OCI-LY1 (cell line): ENCODE data around the gene ERLIN1.

Source experiments
- H2AFZ ChIP-seq: fragments of 200-600 bp; sonication (generic), shearing (Covaris generic); 2 replicates; pipeline ENCODE4 v1.6.0; 2014; ENCODE audit warnings: antibody characterized with exemption, mild to moderate bottlenecking, low read length
- H3F3A ChIP-seq: fragments of 200-600 bp; sonication (generic), shearing (Covaris generic); 2 replicates; pipeline ENCODE4 v1.6.0; 2014; ENCODE audit warnings: mild to moderate bottlenecking, antibody characterized with exemption, low read length, moderate library complexity; ENCODE audit not compliant: insufficient read depth
- H3K27ac ChIP-seq: fragments of 200-600 bp; sonication (generic); 2 replicates; pipeline ENCODE4 v1.5.1; 2014; ENCODE audit warnings: low read length, mixed run types, mild to moderate bottlenecking, low read depth; ENCODE audit not compliant: poor library complexity, severe bottlenecking
- H3K27me3 ChIP-seq: fragments of 200-600 bp; sonication (generic); 2 replicates; pipeline ENCODE4 v1.6.0; 2014; ENCODE audit warnings: antibody characterized with exemption, mild to moderate bottlenecking, low read length, moderate library complexity; ENCODE audit not compliant: insufficient read depth
- H3K36me3 ChIP-seq: fragments of 200-600 bp; sonication (generic); 2 replicates; pipeline ENCODE4 v1.6.1; 2014; ENCODE audit warnings: mild to moderate bottlenecking, antibody characterized with exemption, low read length, moderate library complexity, mixed read lengths; ENCODE audit not compliant: insufficient read depth
- H3K4me1 ChIP-seq: fragments of 200-600 bp; sonication (generic); 2 replicates; pipeline ENCODE4 v1.5.1; 2014; ENCODE audit warnings: mild to moderate bottlenecking, low read length, moderate library complexity; ENCODE audit not compliant: insufficient read depth, severe bottlenecking
- H3K4me2 ChIP-seq: fragments of 200-600 bp; sonication (generic), shearing (Covaris generic); 2 replicates; pipeline ENCODE4 v1.6.1; 2014; ENCODE audit warnings: low read length
- H3K4me3 ChIP-seq: fragments of 200-600 bp; sonication (generic); 2 replicates; pipeline ENCODE4 v1.5.1; 2014; ENCODE audit warnings: low read length, low read depth, mild to moderate bottlenecking, mixed read lengths; ENCODE audit not compliant: poor library complexity, severe bottlenecking
- H3K79me2 ChIP-seq: fragments of 200-600 bp; shearing (Covaris generic); 2 replicates; pipeline ENCODE4 v1.6.1; 2016; ENCODE audit warnings: mixed run types, low read length, mixed read lengths; ENCODE audit not compliant: insufficient read depth
- H3K9ac ChIP-seq: fragments of 200-600 bp; sonication (generic), shearing (Covaris generic); 2 replicates; pipeline ENCODE4 v1.6.1; 2014; ENCODE audit warnings: mild to moderate bottlenecking, low read length, mixed read lengths
- H3K9me2 ChIP-seq: fragments of 200-600 bp; sonication (generic), shearing (Covaris generic); 2 replicates; pipeline ENCODE4 v1.6.1; 2014; ENCODE audit warnings: low read depth, mild to moderate bottlenecking, low read length, mixed read lengths
- H3K9me3 ChIP-seq: fragments of 200-600 bp; shearing (Covaris generic); 2 replicates; pipeline ENCODE4 v1.6.1; 2014; ENCODE audit warnings: low read length, mixed read lengths
- H4K20me1 ChIP-seq: fragments of 200-600 bp; sonication (generic), shearing (Covaris generic); 2 replicates; pipeline ENCODE4 v1.6.0; 2016; ENCODE audit warnings: mild to moderate bottlenecking, low read length; ENCODE audit not compliant: insufficient read depth
- CTCF ChIP-seq: fragments of 200-600 bp; sonication (generic), shearing (Covaris generic); IDR thresholded peaks from 2 replicates; pipeline ENCODE4 v1.5.1; 2017; ENCODE audit warnings: mild to moderate bottlenecking, antibody characterized with exemption, low read length, moderate library complexity, mixed read lengths
- EZH2 ChIP-seq: fragments of 200-600 bp; sonication (generic), shearing (Covaris generic); IDR thresholded peaks from 2 replicates; pipeline ENCODE4 v1.8.0; 2017; ENCODE audit warnings: borderline replicate concordance, mixed run types, mild to moderate bottlenecking, antibody characterized with exemption, low read length, moderate library complexity, mixed read lengths

Gene ERLIN1

GRCh38 chr10:100185364-100186252, at the start of gene ERLIN1:
ERLIN1 (minus strand) TSS chr10:100186029; CDS start chr10:100185626, 403 bp downstream.
- Histone ChIP-seq H2AFZ (0 out of 2 replicates have a peak within 1 kb of the TSS, but pooled peaks have one; percentile 7), H3K27ac (peak within 1 kb of the TSS; percentile 73), H3F3A (no peaks in the 10 kb centered on the region), H3K27me3 (no peaks in the 10 kb centered on the region), H3K9me2 (no peaks in the 10 kb centered on the region), H3K9ac (peak within 1 kb of the TSS; percentile 100), H3K9me3 (no peaks in the 10 kb centered on the region), H3K4me2 (peak within 1 kb of the TSS; percentile 97), H4K20me1 (no peaks in the 10 kb centered on the region), H3K36me3 (peaks cover 29% of the 10 kb centered on the region), H3K4me1 (peaks cover 30% of the 10 kb centered on the region), H3K4me3 (peak within 1 kb of the TSS; percentile 99), H3K79me2 (peaks cover 26% of the 10 kb centered on the region)
- TF ChIP-seq EZH2 (no peak), CTCF (no peak)

DNA sequence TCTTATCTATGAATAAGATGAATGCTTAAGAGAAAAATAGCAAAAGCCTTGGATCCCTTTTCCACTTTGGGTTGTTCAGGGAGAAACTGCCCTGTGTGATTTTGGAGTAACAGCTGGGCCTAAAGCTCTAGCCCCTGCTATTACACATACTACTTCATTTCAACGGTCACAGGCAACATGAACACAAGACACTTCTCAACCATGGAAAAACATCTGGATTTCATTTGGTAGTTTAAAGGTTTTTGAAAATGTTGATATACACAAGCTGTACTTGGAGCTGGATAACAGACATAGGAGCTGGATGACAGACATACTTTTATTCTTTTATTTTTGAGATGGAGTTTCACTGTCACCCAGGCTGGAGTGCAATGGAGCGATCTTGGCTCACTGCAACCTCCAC, 46.3 kb upstream of the ERLIN1 start:
- no peaks in the 10 kb centered on the region for H3K9me2 ChIP-seq
- H4K20me1 ChIP-seq: no peaks in the 10 kb centered on the region
- H3F3A ChIP-seq: no peaks in the 10 kb centered on the region
- H3K27ac ChIP-seq: no peak overlapping the region
- H2AFZ ChIP-seq: no peak overlapping the region
- H3K4me3 ChIP-seq: no peak overlapping the region
- no peak for TF ChIP-seq EZH2
- TF ChIP-seq CTCF: no peak
- no peak overlapping the region for H3K4me2 ChIP-seq
- H3K79me2 ChIP-seq: peaks cover 18% of the 10 kb centered on the region
- peaks cover 20% of the 10 kb centered on the region for H3K4me1 ChIP-seq
- no peak overlapping the region for H3K9ac ChIP-seq
- H3K27me3 ChIP-seq: no peaks in the 10 kb centered on the region
- peaks cover 26% of the 10 kb centered on the region; the same call in 1 of the 2 replicates for H3K36me3 ChIP-seq
- H3K9me3 ChIP-seq: no peaks in the 10 kb centered on the region

DNA sequence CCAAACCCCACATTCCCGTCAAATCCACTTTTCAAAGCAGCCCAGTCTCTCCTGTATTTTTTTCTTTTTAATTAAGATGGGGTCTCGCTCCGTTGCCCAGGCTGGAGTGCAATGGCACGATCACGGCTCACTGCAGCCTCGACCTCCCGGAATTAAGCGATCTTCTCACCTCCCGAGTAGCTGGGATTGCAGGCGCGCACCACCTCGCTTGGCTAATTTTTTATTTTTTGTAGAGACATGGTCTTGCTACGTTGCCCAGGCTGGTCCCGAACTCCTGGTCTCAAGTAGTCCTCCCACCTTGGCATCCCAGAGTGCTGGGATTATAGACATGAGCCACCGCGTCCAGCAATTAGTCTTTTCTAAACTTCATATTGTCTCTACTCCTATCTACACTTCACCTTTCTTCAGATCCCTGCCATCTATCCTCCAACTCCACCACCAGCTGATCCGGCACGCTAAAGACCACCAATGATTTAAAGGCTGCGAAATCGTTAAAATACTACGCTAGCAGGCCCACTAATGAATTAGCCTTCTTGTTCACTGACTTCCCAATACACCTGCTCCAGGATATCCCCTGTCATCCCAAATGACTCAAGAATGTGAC, 44.1 kb upstream of the ERLIN1 start:
- Histone ChIP-seq H3K4me2 (peak overlapping the region; percentile 86), H3K4me1 (peaks cover 20% of the 10 kb centered on the region), H3K9me3 (no peaks in the 10 kb centered on the region), H2AFZ (no peak overlapping the region), H3K27ac (peak overlapping the region; percentile 30), H3K9ac (peak overlapping the region; percentile 92), H3K79me2 (peaks cover 25% of the 10 kb centered on the region), H3K36me3 (peaks cover 20% of the 10 kb centered on the region), H3K27me3 (no peaks in the 10 kb centered on the region), H3F3A (no peaks in the 10 kb centered on the region), H3K4me3 (peak overlapping the region; percentile 99), H4K20me1 (no peaks in the 10 kb centered on the region), H3K9me2 (no peaks in the 10 kb centered on the region)
- TF ChIP-seq EZH2 (no peak), CTCF (no peak)
